22Rv1 (cell line): ENCODE measurements around the gene AKT3.

Experiments used
- H3K27ac ChIP-seq: fragments of 450-650 bp; 2 replicates; pipeline ENCODE4 v1.5.1; 2017
- CTCF ChIP-seq: fragments of 450-650 bp; IDR thresholded peaks from 2 replicates; pipeline ENCODE4 v1.5.1; 2017; ENCODE audit warnings: mild to moderate bottlenecking
- ZFX ChIP-seq: fragments of 450-650 bp; IDR thresholded peaks from 2 replicates; pipeline ENCODE4 v1.6.1; 2017; ENCODE audit warnings: antibody characterized with exemption, borderline replicate concordance

Gene AKT3

GRCh38 chr1:243850202-243850451, at the start of gene AKT3:
Gene AKT3 (minus strand): TSS chr1:243850243. CDS start chr1:243843170, 7,073 bp downstream.
- no peak within 1 kb of the TSS for H3K27ac ChIP-seq

GRCh38 chr1:243898278-243898677, 48.2 kb upstream of the AKT3 start:
- H3K27ac ChIP-seq, result no peak overlapping the region
- TF ChIP-seq CTCF (no peak), ZFX (no peak)

More at GRCh38 chr1:243850202-243850451, at the start of gene AKT3:
- no peak for TF ChIP-seq ZFX

GRCh38 chr1:243896313-243896712, 46.3 kb upstream of the AKT3 start:
- H3K27ac ChIP-seq, result no peak overlapping the region
- TF ChIP-seq CTCF, result no peak
- TF ChIP-seq ZFX, result no peak

GRCh38 chr1:243892456-243892855, 42.4 kb upstream of the AKT3 start:
- TF ChIP-seq CTCF, result no peak
- H3K27ac ChIP-seq, result no peak overlapping the region

- no peak for TF ChIP-seq ZFX
- no peak for TF ChIP-seq CTCF
- H3K27ac ChIP-seq, result no peak overlapping the region
Measured at GRCh38 chr1:243890576-243890975, 40.5 kb upstream of the AKT3 start.

- no peak for TF ChIP-seq ZFX
- no peak for TF ChIP-seq CTCF
- no peak overlapping the region for H3K27ac ChIP-seq
Measured at GRCh38 chr1:243885806-243886205, 35.8 kb upstream of the AKT3 start.

GRCh38 chr1:243884603-243885002, 34.6 kb upstream of the AKT3 start:
- TF ChIP-seq ZFX, result no peak
- no peak for TF ChIP-seq CTCF
- no peak overlapping the region for H3K27ac ChIP-seq

GRCh38 chr1:243883551-243883950, 33.5 kb upstream of the AKT3 start:
- TF ChIP-seq ZFX (no peak), CTCF (no peak)
- no peak overlapping the region for H3K27ac ChIP-seq
